NCI-H2196 (cell line): Measurements from ENCODE around the gene LBP.
"Not testable (repeated sequence)": the region's sequence is repeated elsewhere in the genome, so short reads cannot be mapped to it uniquely, and the experiment has no call there.

Source experiments
- DNase-seq: peaks from one replicate; lab custom pipeline; 2025; ENCODE audit not compliant: unreplicated experiment; lab: John Stamatoyannopoulos, UW

Gene LBP

DNA sequence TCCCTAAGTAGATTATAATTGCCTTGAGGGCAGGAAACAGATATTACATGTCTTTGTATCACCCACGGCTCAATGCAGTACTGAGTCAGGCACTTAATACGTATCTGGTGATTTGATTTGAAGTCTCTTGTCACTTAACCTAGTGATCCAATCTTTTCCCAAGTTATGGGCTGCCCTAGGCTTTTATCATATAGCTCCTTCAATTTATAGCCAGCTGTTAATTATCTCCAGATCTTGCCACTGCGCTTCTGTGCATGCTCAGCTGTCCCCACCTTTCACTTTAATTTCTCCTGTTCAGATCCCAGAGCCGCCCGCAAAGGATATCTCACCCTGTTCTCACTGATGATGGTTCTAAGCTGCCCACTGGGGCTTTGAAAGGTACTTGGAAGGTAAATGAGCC, 47.0 kb downstream of the LBP start:
- DNase-seq, result no peak

DNA sequence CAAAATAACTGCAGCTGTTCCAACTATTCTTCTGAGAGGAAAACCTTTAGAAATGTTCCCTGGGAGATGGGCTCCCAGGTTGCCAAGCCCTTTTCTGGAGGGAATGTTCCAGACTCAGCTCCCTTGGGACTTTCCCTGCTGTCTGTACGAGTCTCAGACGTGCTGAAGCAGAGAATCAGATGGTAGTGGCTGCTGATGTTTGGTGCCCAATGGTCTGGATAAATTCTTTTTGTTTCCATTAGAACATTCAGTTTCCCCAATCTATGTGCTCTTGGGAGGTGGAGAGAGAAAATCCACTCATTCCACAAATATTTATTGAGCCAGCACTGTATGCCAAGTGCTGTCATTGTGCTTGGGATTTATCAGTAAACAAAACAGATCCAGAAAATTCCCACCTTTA, 48.9 kb downstream of the LBP start:
- no peak for DNase-seq

DNA sequence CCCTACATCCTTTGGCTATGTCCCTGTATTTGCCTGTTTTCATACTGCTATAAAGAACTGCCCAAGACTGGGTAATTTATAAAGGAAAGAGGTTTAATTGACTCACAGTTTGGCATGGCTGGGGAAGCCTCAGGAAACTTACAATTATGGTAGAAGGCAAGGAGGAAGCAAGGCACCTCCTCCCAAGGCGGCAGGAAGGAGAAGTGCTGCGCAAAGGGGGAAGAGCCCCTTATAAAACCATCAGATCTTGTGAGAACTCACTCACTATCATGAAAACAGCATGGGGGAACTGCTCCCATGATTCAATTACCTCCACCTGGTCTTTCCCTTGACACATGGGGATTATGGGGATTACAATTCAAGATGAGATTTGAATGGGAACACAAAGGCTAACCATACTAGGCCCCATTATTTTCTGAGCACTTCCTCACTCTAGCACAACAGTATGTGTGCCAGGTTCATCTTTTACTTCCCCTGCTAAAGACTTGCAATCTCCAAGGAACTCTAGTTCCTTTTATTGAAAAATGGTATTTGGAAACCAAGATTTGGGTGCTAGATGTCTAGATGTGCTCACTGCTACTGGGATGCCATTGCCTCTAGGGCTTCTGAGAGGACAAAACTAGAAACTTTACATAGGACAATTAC, 49.6 kb downstream of the LBP start:
- DNase-seq, result not testable (repeated sequence)

DNA sequence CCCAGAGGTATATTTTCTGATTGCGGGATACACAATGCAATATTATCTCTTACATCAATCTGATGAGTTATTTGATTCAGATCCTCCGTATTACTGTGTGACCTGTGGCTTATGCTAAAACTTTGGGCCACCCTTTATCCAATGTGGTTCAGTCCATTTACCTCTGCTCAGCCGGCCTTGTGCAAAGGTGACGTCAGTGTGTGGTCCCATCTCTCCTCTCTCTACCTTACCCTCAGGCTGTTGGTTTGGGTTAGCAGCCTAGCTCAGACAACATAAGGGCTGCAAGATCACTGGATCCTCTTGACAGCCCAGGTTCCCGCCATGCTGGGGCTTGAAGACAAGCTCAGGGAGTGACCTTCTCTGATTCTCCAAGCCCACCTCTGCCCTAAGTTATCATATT, 55.8 kb downstream of the LBP start:
- DNase-seq, result no peak

DNA sequence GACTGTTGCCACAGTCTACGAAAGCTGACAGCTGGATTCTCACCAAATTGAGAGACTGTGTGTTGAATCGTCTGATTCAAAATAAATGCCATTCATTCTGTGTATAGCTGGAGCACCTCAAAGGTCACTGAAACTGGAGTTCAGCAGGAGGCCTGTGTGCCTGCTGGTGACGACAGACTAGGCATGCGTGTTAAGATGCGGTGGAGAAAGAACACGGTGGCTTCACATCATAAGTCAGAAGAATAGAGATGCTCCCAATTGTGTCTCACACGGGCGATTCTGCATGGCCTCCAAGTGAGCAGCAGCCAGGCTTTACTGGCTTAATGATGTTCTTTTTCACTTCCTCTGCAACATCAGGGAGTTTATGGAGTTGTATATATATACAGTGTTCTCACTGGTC, 56.5 kb downstream of the LBP start:
- DNase-seq, result no peak

DNA sequence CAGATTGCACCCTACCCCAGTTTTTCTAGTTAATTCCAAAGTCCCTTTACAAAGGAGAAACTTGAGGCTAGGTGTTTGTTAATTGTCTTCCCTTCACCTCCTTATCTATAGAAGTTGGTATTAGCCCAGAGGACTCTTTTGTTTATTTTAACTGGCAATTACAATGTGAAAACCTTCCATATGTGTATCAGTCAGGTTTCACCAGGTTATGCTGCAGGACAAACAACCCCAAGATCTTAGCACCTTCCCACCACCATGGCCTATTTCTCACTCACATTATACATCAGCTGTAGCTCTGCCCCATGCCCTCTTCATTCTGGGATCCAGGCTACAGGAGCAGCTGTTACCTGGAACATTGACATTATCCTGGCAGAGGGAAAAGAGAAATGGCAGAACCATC, 57.7 kb downstream of the LBP start:
- no peak for DNase-seq

DNA sequence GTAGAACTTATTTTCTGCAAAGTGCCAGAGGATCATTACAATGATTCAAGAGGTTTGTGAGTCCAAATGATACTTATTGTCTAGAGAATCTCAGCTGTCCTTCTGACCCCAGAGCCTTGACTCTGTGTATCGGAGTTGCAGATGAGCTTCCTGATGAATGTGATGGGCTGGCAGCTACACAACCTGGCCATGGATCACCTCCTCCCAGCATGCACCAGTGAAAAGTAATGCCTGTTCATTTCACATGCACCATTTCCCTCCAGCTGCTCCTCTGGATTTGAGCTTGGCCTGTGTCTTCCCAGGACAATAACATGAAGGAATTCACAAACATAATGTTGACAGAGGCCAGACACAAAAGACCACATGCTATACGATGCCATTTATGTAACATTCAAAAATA, 58.9 kb downstream of the LBP start:
- no peak for DNase-seq

DNA sequence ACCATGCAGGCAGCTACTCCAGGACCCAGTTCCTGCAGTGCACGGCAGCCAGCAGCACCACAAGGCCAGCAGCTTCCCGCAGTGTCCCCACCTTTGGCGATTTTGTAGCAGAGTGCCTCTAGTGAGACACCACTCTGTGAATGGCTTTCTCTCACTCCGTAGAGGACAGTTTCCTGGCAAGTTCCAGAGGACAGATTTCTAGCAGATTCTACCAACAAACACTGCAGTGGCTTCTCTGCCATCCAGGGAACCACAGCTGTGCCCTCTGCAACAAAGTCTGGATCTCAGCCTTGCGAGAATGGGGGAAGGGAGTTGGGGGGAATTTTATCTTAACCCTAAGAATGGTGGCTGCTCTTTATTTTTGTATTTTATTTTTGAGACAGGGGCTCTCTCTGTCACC, 60.2 kb downstream of the LBP start:
- no peak for DNase-seq

DNA sequence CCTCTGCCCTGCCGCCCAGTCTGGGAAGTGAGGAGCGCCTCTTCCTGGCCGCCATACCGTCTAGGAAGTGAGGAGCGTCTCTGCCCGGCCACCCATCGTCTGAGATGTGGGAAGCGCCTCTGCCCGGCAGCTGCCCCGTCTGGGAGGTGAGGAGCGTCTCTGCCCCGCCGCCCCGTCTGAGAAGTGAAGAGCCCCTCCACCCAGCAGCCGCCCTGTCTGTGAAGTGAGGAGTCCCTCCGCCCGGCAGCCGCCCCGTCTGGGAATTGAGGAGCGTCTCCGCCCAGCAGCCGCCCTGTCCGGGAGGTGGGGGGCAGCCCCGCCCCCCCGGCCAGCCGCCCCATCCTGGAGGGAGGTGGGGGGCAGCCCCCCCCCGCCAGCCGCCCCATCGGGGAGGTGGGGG, 61.0 kb downstream of the LBP start:
- DNase-seq, result no peak

DNA sequence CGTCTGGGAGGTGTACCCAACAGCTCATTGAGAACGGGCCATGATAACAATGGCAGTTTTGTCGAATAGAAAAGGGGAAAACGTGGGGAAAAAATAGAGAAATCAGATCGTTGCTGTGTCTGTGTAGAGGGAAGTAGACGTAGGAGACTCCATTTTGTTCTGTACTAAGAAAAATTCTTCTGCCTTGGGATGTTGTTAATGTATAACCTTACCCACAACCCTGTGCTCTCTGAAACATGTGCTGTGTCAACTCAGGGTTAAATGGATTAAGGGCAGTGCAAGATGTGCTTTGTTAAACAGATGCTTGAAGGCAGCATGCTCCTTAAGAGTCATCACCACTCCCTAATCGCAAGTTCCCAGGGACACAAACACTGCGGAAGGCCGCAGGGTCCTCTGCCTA, 61.5 kb downstream of the LBP start:
- not testable (repeated sequence) for DNase-seq

DNA sequence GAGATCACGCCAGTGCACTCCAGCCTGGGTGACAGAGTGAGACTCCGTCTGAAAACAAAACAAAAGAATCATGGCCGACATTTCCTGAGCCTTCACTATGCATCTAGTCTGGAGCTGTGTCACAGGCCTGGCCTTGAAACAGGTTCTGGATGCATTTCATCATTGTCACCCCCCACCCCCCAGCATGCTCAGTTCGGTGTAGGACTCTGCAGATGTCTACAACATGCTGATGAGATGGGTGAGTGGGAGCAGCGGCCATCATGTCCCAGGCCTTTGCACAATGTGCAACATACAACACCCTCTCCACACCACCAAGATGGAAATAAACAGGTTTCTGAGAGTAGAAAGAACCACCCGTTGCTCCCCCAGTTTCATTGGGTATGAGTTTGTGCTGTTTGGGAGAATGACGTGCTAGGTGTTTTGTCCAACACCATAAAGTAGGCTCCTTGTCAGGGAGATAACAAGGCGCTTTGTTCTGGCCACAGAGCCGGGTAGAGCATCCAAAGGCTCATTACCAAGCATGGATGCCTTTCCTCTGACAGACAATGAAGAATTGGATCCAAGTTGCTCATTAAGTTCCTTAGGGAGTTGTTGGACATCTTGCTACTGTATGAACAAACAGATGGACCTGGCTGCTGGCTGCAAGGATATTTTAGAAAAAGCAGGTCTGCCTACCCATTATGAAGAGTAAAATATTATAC, 66.7 kb downstream of the LBP start:
- DNase-seq, result no peak

DNA sequence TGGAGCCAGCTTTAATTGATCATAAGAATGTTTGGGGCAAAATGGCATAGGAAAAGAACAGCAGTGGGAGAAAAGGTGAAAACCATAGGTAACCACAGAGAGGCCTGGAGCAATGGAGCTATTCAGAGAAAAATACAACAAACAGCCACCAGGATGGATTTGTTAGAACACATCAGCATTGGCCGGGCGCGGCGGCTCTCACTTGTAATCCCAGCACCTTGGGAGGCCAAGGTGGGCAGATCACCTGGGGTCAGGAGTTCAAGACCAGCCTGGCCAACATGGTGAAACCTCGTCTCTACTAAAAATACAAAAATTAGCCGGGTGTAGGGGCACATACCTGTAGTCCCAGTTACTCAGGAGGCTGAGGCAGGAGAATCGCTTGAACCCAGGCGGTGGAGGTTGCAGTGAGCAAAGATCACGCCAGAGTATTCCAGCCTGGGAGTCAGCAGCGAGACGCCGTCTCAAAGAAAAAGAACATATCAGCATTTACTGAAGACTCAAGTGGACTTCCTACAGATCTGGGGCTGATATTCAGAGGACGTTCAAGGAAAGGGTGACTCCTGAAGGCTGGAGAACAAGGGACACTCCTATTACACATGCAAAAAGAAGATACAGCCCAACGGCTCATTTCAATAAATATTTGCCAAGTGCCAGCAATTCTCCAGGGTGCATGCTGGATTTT, 68.6 kb downstream of the LBP start:
- no peak for DNase-seq

DNA sequence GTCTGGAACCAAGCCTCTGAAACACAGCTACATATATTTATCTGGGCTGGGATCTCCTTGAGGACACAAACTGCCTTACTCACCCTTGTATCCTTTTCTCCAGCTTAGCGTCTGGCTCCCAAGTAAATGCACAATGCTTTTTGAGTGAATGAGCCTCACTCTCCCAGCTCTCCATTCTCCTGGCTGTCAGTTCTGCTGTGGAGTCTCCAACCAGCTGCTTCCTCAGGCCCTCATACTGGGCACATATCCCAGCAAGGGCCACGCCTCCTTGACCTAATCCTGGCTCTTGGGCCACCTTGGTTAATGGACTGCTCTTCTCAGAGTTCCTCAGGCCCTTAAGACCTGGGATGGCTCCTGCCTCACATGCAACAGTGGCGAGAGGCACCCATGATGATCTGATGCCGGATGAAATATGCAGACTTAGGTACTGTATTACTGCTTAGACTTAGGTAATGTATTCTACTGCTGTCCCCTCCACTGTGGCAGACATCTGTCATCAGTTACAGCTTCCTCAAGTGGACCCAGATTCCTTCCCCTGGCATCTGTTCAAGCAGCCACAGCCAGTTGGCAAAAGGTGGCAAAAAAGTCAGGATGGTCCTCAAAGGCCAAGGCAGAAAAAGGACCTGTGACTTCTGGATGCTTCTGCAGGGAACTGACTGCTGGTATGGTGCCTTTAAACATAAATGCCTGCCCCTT, 72.4 kb downstream of the LBP start:
- DNase-seq, result peak; percentile 32

DNA sequence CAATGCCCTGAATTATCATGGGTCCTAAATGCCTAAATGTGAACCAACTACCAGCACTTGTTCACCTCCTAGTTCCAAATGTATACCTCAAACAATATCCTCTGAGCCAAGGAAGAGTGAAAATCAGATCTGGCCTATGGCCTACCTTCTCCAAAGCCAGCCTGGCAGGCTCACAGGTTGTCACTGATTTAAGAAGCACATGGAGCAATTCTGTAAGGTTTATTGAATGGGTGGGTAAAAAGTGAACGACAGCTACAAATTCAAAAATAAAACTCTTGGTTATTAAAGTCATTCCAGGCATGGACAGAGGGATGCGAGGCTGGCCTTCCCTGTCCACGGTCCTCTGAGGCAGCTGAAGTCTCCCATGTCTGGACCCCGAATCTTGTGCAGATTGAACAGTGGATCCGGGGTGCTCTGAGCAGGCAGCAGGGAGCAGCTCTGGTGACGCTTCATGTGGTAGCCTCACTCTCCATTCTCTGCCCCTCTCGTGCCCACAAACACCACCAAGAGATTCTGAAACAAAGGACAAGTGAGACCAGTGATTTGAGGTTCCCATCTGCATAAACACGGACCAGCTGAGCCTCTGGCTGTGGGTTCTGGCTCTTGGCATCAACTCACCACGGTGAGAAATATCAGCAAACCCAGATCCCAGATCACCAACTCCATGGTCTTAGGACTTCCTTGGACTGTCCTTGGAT, 74.3 kb downstream of the LBP start:
- DNase-seq, result no peak

DNA sequence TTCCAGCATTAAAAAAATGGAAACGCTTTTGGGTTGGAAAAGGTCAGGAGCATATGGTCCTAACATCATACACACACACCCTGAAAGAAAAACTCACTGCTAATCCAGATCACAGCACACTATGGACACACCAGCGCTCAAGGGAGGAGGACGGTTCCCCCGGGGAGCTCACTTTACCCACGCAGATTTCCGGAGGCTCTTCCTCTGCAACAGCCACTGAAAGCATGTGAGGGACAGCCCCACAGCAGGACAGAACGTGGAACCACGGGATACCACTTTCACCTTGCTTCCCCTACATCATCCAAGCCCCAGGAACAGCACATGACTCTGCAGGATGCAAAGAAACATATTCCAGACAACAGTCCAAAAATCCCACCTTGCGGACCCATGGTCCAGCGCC, 75.6 kb downstream of the LBP start:
- DNase-seq, result no peak

DNA sequence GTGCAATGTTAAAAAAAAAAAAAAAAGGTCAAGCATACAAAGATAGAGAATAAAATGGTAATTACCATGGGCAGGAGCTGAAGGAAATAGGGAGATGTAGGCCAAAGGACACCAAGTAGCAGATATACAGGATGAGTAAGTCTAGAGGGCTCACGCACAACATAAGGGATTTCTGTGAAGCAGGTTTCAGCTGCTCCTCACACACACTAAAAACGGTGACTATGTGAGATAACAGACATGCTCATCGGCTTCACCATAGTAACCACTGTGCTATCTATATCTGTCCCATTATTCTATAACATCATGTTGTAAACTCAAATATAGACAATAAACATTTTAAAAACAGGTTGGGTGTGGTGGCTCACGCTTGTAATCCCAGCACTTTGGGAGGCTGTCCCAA, 77.3 kb downstream of the LBP start:
- no peak for DNase-seq

DNA sequence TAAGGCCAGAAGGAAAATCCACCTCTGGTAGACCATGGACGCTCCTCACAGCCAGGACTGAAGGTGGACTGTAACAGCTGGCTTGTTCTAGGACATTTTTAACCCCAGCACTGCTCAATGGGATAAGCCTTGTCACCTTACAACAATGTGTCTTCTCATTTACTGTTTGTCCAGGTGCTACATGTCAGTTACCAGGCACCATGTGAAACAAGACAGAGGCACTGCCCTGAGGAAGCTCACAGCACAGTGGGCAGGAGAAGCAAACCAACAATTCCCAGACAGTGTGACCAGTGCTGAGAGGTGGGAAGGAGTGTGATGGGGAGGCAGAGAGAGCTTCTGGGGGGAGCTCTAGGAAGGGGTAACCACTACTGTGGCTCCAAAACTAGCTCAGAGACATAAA, 78.1 kb downstream of the LBP start:
- DNase-seq, result no peak

DNA sequence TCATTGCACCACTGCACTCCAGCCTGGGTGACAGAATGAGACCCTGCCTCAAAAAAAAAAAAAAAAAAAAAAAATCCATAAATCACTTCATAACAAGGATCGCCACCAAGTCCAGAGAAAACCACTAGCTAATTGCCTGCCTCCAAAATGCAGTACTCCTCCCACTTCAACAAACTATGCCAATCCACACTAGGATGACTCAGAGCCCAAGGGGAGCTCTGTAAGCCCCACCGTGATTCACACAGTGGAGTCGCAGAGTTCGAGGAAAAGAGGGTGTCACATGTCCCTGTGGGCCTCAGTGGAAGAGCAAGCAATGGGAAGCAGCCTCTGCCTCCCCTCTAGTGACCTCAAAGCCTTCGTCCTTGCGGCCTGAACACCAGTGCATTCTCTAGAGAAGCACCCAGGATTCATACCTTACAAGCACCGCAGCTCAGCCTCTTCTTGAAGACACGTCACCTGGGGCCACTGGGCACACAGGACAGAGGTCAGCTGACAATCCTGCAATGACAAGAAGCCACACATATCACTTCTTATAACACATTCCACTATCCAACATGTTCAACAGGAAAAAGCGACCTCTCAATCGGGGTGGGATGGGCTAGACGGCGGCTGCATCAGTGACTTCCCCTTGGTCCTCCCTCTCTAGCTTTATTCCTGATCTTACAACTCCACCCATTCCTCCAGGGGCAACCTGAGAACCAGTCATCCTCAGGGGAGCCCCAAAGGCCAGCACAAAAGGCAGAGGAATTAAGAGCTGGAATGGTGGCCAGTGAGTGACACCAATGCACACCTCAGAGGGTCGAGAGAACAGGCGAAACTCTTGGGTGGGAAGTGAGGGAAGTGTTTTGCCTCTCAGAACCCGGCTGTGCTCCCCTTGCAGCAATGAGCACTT, 80.0 kb downstream of the LBP start:
- DNase-seq, result no peak
